Astrocyte (in vitro differentiated cells and primary cell): ENCODE data around the gene TMEM107. TPM values are rescaled to one million over a fixed set of nuclear protein-coding genes. Genes with fewer than 3 reads are reported as not detected.

Source experiments
- DNase-seq: peaks from one replicate; pipeline ENCODE4 v3.0.0-alpha.2; 2010; ENCODE audit warnings: low read depth
- FAIRE-seq: peaks from 2 replicates; lab custom pipeline; 2011; peaks lifted over from hg19 to GRCh38; lab: Jason Lieb, UNC
- H2AFZ ChIP-seq: 2 replicates; pipeline ENCODE4 v1.6.0; 2012; ENCODE audit warnings: low read depth, low read length, inconsistent platforms
- H3K27ac ChIP-seq: 2 replicates; pipeline ENCODE4 v1.5.1; 2011; ENCODE audit warnings: low read depth, low read length, inconsistent platforms
- H3K27me3 ChIP-seq: 2 replicates; pipeline ENCODE4 v1.6.0; 2011; ENCODE audit warnings: low read length, inconsistent platforms; ENCODE audit not compliant: insufficient read depth
- H3K36me3 ChIP-seq: 2 replicates; pipeline ENCODE4 v1.5.1; 2011; ENCODE audit warnings: low read length, inconsistent platforms; ENCODE audit not compliant: insufficient read depth
- H3K4me1 ChIP-seq: 2 replicates; pipeline ENCODE4 v1.5.1; 2011; ENCODE audit warnings: low read length, inconsistent platforms; ENCODE audit not compliant: insufficient read depth
- H3K4me2 ChIP-seq: 2 replicates; pipeline ENCODE4 v1.6.0; 2012; ENCODE audit warnings: low read length, inconsistent platforms
- H3K4me3 ChIP-seq: 2 replicates; pipeline ENCODE4 v1.5.1; 2011; ENCODE audit warnings: low read depth, mild to moderate bottlenecking, low read length, inconsistent platforms; ENCODE audit not compliant: insufficient read depth
- H3K79me2 ChIP-seq: 2 replicates; pipeline ENCODE4 v1.6.0; 2012; ENCODE audit warnings: mild to moderate bottlenecking, low read length, inconsistent platforms; ENCODE audit not compliant: insufficient read depth
- H3K9ac ChIP-seq: 2 replicates; pipeline ENCODE4 v1.6.0; 2012; ENCODE audit warnings: mild to moderate bottlenecking, low read length, inconsistent platforms
- H3K9me3 ChIP-seq: 2 replicates; pipeline ENCODE4 v1.5.1; 2012; ENCODE audit warnings: low read depth, mild to moderate bottlenecking, low read length, inconsistent platforms; ENCODE audit not compliant: insufficient read depth
- H4K20me1 ChIP-seq: 2 replicates; pipeline ENCODE4 v1.6.0; 2012; ENCODE audit warnings: low read length, inconsistent platforms; ENCODE audit not compliant: insufficient read depth
- H3K27ac Mint-ChIP-seq: one replicate; pipeline ENCODE4 v1.8.0; 2021; ENCODE audit warnings: mild to moderate bottlenecking, mixed read lengths; ENCODE audit not compliant: unreplicated experiment
- H3K27me3 Mint-ChIP-seq: one replicate; pipeline ENCODE4 v1.8.0; 2021; ENCODE audit warnings: low read depth, mixed read lengths; ENCODE audit not compliant: unreplicated experiment
- H3K36me3 Mint-ChIP-seq: one replicate; pipeline ENCODE4 v1.8.0; 2021; ENCODE audit warnings: low read depth, mixed read lengths; ENCODE audit not compliant: unreplicated experiment
- H3K4me1 Mint-ChIP-seq: one replicate; pipeline ENCODE4 v1.8.0; 2021; ENCODE audit warnings: low read depth, mixed read lengths; ENCODE audit not compliant: unreplicated experiment
- H3K4me3 Mint-ChIP-seq: one replicate; pipeline ENCODE4 v1.8.0; 2021; ENCODE audit warnings: mild to moderate bottlenecking, moderate library complexity, mixed read lengths; ENCODE audit not compliant: unreplicated experiment
- H3K9me3 Mint-ChIP-seq: one replicate; pipeline ENCODE4 v1.8.0; 2021; ENCODE audit warnings: mild to moderate bottlenecking, mixed read lengths; ENCODE audit not compliant: unreplicated experiment
- CTCF ChIP-seq: IDR thresholded peaks from 2 replicates; pipeline ENCODE4 v1.5.1; 2011; ENCODE audit warnings: low read depth, mild to moderate bottlenecking, inconsistent platforms, low read length, moderate library complexity; ENCODE audit not compliant: insufficient read depth
- EZH2 ChIP-seq: IDR thresholded peaks from 2 replicates; pipeline ENCODE4 v1.6.1; 2012; ENCODE audit warnings: mild to moderate bottlenecking, low read length, inconsistent platforms; ENCODE audit not compliant: insufficient read depth
- total RNA-seq: library from RNA; stranded (reverse); gene quantifications from 2 replicates; pipeline ENCODE4 v1.2.1, GENCODE V29; 2021

TMEM107 gene
- total RNA-seq, 1 donor from 2014 or later: 9.4 TPM

- Histone ChIP-seq H2AFZ (no peak overlapping the region), H3K27ac (no peak overlapping the region), H3K27me3 (no peaks in the 10 kb centered on the region), H3K9ac (peak overlapping the region; percentile 100), H3K79me2 (peaks cover 34% of the 10 kb centered on the region), H4K20me1 (peaks cover 37% of the 10 kb centered on the region), H3K4me2 (no peak overlapping the region), H3K9me3 (no peaks in the 10 kb centered on the region), H3K4me3 (no peak overlapping the region), H3K4me1 (peaks cover 52% of the 10 kb centered on the region), H3K36me3 (peaks cover 11% of the 10 kb centered on the region)
- H3K27ac Mint-ChIP-seq: no peak overlapping the region
- no peaks in the 10 kb centered on the region for H3K9me3 Mint-ChIP-seq
- no peaks in the 10 kb centered on the region for H3K27me3 Mint-ChIP-seq
- peaks cover 2% of the 10 kb centered on the region for H3K36me3 Mint-ChIP-seq
- peaks cover 25% of the 10 kb centered on the region for H3K4me1 Mint-ChIP-seq
- peak overlapping the region; percentile 40 for H3K4me3 Mint-ChIP-seq
- no peak for TF ChIP-seq EZH2
- TF ChIP-seq CTCF: no peak
- FAIRE-seq: no peak
- DNase-seq: no peak
Observed at GRCh38 chr17:8160224-8160577, 16.0 kb downstream of the TMEM107 start.

GRCh38 chr17:8159459-8160223 is 16.5 kb downstream of the TMEM107 start:
- no peak overlapping the region for H3K27ac ChIP-seq
- peaks cover 26% of the 10 kb centered on the region for H3K4me1 Mint-ChIP-seq
- H3K4me3 ChIP-seq: no peak overlapping the region
- FAIRE-seq (no peak), DNase-seq (no peak)
- H3K27ac Mint-ChIP-seq: no peak overlapping the region
- peak overlapping the region; percentile 16 for H3K4me3 Mint-ChIP-seq
- H3K27me3 ChIP-seq: no peaks in the 10 kb centered on the region
- peaks cover 34% of the 10 kb centered on the region for H3K79me2 ChIP-seq
- no peaks in the 10 kb centered on the region for H3K9me3 Mint-ChIP-seq
- TF ChIP-seq CTCF (no peak), EZH2 (no peak)
- H3K27me3 Mint-ChIP-seq: no peaks in the 10 kb centered on the region
- H2AFZ ChIP-seq: no peak overlapping the region
- H3K9ac ChIP-seq: peak overlapping the region; percentile 9
- no peaks in the 10 kb centered on the region for H3K9me3 ChIP-seq
- peaks cover 37% of the 10 kb centered on the region for H4K20me1 ChIP-seq
- H3K4me2 ChIP-seq: no peak overlapping the region
- H3K36me3 ChIP-seq: peaks cover 11% of the 10 kb centered on the region
- H3K36me3 Mint-ChIP-seq: peaks cover 2% of the 10 kb centered on the region
- peaks cover 53% of the 10 kb centered on the region for H3K4me1 ChIP-seq

GRCh38 chr17:8159032-8159400 is 17.2 kb downstream of the TMEM107 start:
- H3K27me3 ChIP-seq: no peaks in the 10 kb centered on the region
- H3K4me3 Mint-ChIP-seq: no peak overlapping the region
- H3K27me3 Mint-ChIP-seq: no peaks in the 10 kb centered on the region
- H3K9me3 Mint-ChIP-seq: no peaks in the 10 kb centered on the region
- no peak for FAIRE-seq
- peak overlapping the region; percentile 36 for H3K27ac Mint-ChIP-seq
- H3K9me3 ChIP-seq: no peaks in the 10 kb centered on the region
- no peak overlapping the region for H3K9ac ChIP-seq
- no peak overlapping the region for H3K4me3 ChIP-seq
- peaks cover 27% of the 10 kb centered on the region for H3K4me1 Mint-ChIP-seq
- peaks cover 2% of the 10 kb centered on the region for H3K36me3 Mint-ChIP-seq
- no peak overlapping the region for H2AFZ ChIP-seq
- peaks cover 34% of the 10 kb centered on the region for H3K79me2 ChIP-seq
- TF ChIP-seq EZH2 (no peak), CTCF (no peak)
- H3K27ac ChIP-seq: no peak overlapping the region
- H4K20me1 ChIP-seq: peaks cover 37% of the 10 kb centered on the region
- DNase-seq: no peak
- peaks cover 11% of the 10 kb centered on the region for H3K36me3 ChIP-seq
- H3K4me2 ChIP-seq: no peak overlapping the region
- H3K4me1 ChIP-seq: peaks cover 52% of the 10 kb centered on the region
